Natural killer cell (primary cell): ENCODE data around the gene AGPAT4. TPM values are rescaled to one million over a fixed set of nuclear protein-coding genes. Genes with fewer than 3 reads are reported as not detected.
A peak's percentile ranks its signal among the peaks of the same experiment; 100 is the strongest.

Source experiments
- ATAC-seq, 3 donors: fragments of 150-1000 bp in 2 of 3; fragments of 200-7000 bp in 1 of 3; cut with Tn5 transposase; 1 replicate in 1 of 3; 2 replicates in 2 of 3; pipeline ENCODE4 v1.10.0; 2021; ENCODE audit warnings: mild to moderate bottlenecking in 2 of 3, moderate library complexity in 2 of 3
- DNase-seq, 2 donors: peaks; one replicate each; pipeline versions ENCODE4 v3.0.0 to v3.0.0-alpha.2; 2013 to 2021; ENCODE audit warnings: mixed read lengths in 1 of 2
- H3K27ac ChIP-seq: one replicate; pipeline ENCODE4 v1.5.1; 2013; ENCODE audit warnings: mild to moderate bottlenecking, low read length
- H3K27me3 ChIP-seq: one replicate; pipeline ENCODE4 v1.6.1; 2013; ENCODE audit warnings: low read length; ENCODE audit not compliant: control insufficient read depth, insufficient read depth
- H3K36me3 ChIP-seq: one replicate; pipeline ENCODE4 v1.6.1; 2013; ENCODE audit warnings: low read length; ENCODE audit not compliant: control insufficient read depth, insufficient read depth
- H3K4me1 ChIP-seq: one replicate; pipeline ENCODE4 v1.6.1; 2013; ENCODE audit warnings: low read length; ENCODE audit not compliant: control insufficient read depth, insufficient read depth
- H3K4me3 ChIP-seq: one replicate; pipeline ENCODE4 v1.5.1; 2013; ENCODE audit warnings: low read length
- H3K9me3 ChIP-seq: one replicate; pipeline ENCODE4 v1.6.1; 2013; ENCODE audit warnings: low read length; ENCODE audit not compliant: control insufficient read depth, insufficient read depth
- H3K27ac Mint-ChIP-seq, 2 donors: one replicate each; pipeline ENCODE4 v1.8.0; 2022; ENCODE audit warnings: mild to moderate bottlenecking in 2 of 2, mixed read lengths in 2 of 2, moderate library complexity in 1 of 2
- H3K27me3 Mint-ChIP-seq, 2 donors: one replicate each; pipeline ENCODE4 v1.8.0; 2022; ENCODE audit warnings: low read depth in 2 of 2, mixed read lengths in 2 of 2
- H3K36me3 Mint-ChIP-seq: one replicate; pipeline ENCODE4 v1.8.0; 2022; ENCODE audit warnings: mixed read lengths
- H3K4me1 Mint-ChIP-seq, 2 donors: one replicate each; pipeline ENCODE4 v1.8.0; 2022; ENCODE audit warnings: mixed read lengths in 2 of 2
- H3K4me3 Mint-ChIP-seq: one replicate; pipeline ENCODE4 v1.8.0; 2022; ENCODE audit warnings: mild to moderate bottlenecking, moderate library complexity, mixed read lengths
- H3K9me3 Mint-ChIP-seq, 2 donors: one replicate each; pipeline ENCODE4 v1.8.0; 2022; ENCODE audit warnings: mixed read lengths in 2 of 2
- CTCF ChIP-seq: fragments of 200-600 bp; IDR thresholded peaks from one replicate; pipeline ENCODE4 v1.8.0; 2022; ENCODE audit warnings: antibody characterized with exemption
- WGBS: methylation state at CpG from one replicate; pipeline ENCODE4 v1.1.7; 2013; ENCODE audit warnings: missing lambda C conversion rate; ENCODE audit not compliant: insufficient coverage; 5-methylcytosine and 5-hydroxymethylcytosine counted together
- intact Hi-C: fragments of 100-400 bp; cut with micrococcal nuclease; formaldehyde crosslinking; loops from one replicate; pipeline ENCODE4 v1.14.2; 2022
- total RNA-seq, 4 donors: library from RNA; stranded (reverse); fragments of 120-200 nt in 1 of 4; gene quantifications; one replicate each; pipeline versions ENCODE4 v1.2.3 to v1.2.4, GENCODE V29; 2013 to 2022

AGPAT4 gene
- total RNA-seq, 3 donors from 2014 or later (not counting 1 experiment from before 2014, with no cell fraction given): 24.5 to 38.1 (median 25.8) TPM

GRCh38 chr6:161246725-161247124 is 27.1 kb downstream of the AGPAT4 start:
- H3K27ac Mint-ChIP-seq: peak overlapping the region in 1 of 2 donors; percentile 31
- no peaks in the 10 kb centered on the region for H3K9me3 Mint-ChIP-seq
- H3K4me3 ChIP-seq: no peak overlapping the region
- H3K27me3 ChIP-seq: no peaks in the 10 kb centered on the region
- DNase-seq: no peak
- no peak for ATAC-seq
- TF ChIP-seq CTCF: no peak
- no peaks in the 10 kb centered on the region for H3K36me3 ChIP-seq
- no peaks in the 10 kb centered on the region for H3K36me3 Mint-ChIP-seq
- intact Hi-C loops: no loop called here
- peaks cover 31% of the 10 kb centered on the region in 2 donors for H3K4me1 Mint-ChIP-seq
- 100% methylated on average over 2 of the region's 2 CpGs for WGBS
- no peak overlapping the region for H3K27ac ChIP-seq
- peaks cover 21% of the 10 kb centered on the region for H3K4me1 ChIP-seq
- no peak overlapping the region for H3K4me3 Mint-ChIP-seq
- H3K9me3 ChIP-seq: no peaks in the 10 kb centered on the region
- peaks cover 0 to 8% of the 10 kb centered on the region in 2 donors for H3K27me3 Mint-ChIP-seq

GRCh38 chr6:161245363-161245762 is 28.5 kb downstream of the AGPAT4 start:
- Mint-ChIP-seq H3K9me3 (no peaks in the 10 kb centered on the region), H3K4me3 (no peak overlapping the region), H3K27me3 (peaks cover 0 to 9% of the 10 kb centered on the region in 2 donors), H3K27ac (peak overlapping the region in 1 of 2 donors; percentile 92), H3K36me3 (peaks cover under 1% of the 10 kb centered on the region), H3K4me1 (peaks cover 41% of the 10 kb centered on the region in 2 donors)
- no peak overlapping the region for H3K4me3 ChIP-seq
- H3K27me3 ChIP-seq: no peaks in the 10 kb centered on the region
- H3K9me3 ChIP-seq: no peaks in the 10 kb centered on the region
- H3K4me1 ChIP-seq: peaks cover 30% of the 10 kb centered on the region
- intact Hi-C loops: no loop called here
- H3K27ac ChIP-seq: no peak overlapping the region
- no peaks in the 10 kb centered on the region for H3K36me3 ChIP-seq
- WGBS: 95% methylated on average over 6 of the region's 6 CpGs
- DNase-seq (no peak), ATAC-seq (no peak)
- TF ChIP-seq CTCF: no peak

- Mint-ChIP-seq H3K27me3 (peaks cover 2 to 16% of the 10 kb centered on the region in 2 donors), H3K27ac (peak overlapping the region; percentile 92 to 95), H3K4me1 (peaks cover 47 to 48% of the 10 kb centered on the region in 2 donors), H3K9me3 (no peaks in the 10 kb centered on the region), H3K36me3 (peaks cover 6% of the 10 kb centered on the region), H3K4me3 (no peak overlapping the region)
- H3K27ac ChIP-seq: no peak overlapping the region
- no peaks in the 10 kb centered on the region for H3K9me3 ChIP-seq
- no peaks in the 10 kb centered on the region for H3K36me3 ChIP-seq
- H3K27me3 ChIP-seq: no peaks in the 10 kb centered on the region
- ATAC-seq (no peak), DNase-seq (no peak)
- 90% methylated on average over 7 of the region's 7 CpGs for WGBS
- H3K4me3 ChIP-seq: no peak overlapping the region
- no peak for TF ChIP-seq CTCF
- peaks cover 30% of the 10 kb centered on the region for H3K4me1 ChIP-seq
- intact Hi-C loops: no loop called here
These were observed 29.1 kb downstream of the AGPAT4 start for GRCh38 chr6:161244725-161245124.
